B cell (primary cell): ENCODE results near the gene MGAT2. TPM values are rescaled to one million over a fixed set of nuclear protein-coding genes. Genes with fewer than 3 reads are reported as not detected.
A peak's percentile ranks its signal among the peaks of the same experiment; 100 is the strongest.

ENCODE experiments used
- ATAC-seq: fragments of 200-7000 bp; cut with Tn5 transposase; one replicate; pipeline ENCODE4 v1.10.0; 2021; ENCODE audit warnings: low read depth, mild to moderate bottlenecking, moderate number of reproducible peaks, moderate library complexity
- CTCF ChIA-PET: fragments of 350-600 bp; sonication (Branson Sonifier 250); formaldehyde crosslinking; loops from one replicate; lab custom pipeline; 2021; ENCODE audit warnings: antibody characterized with exemption, inconsistent platforms; lab: Charles Lee
- POLR2A ChIA-PET: fragments of 350-600 bp; sonication (Branson Sonifier 250); formaldehyde crosslinking; loops from one replicate; lab custom pipeline; 2021; ENCODE audit warnings: antibody characterized with exemption; lab: Charles Lee
- DNase-seq: peaks from one replicate; pipeline ENCODE4 v3.0.0; 2013
- H2AFZ ChIP-seq: 2 replicates; pipeline ENCODE4 v1.6.1; 2012; ENCODE audit warnings: mild to moderate bottlenecking, low read depth, low read length; ENCODE audit not compliant: insufficient read depth, poor library complexity, severe bottlenecking
- H3K27ac ChIP-seq, 2 donors: 1 replicate in 1 of 2; 2 replicates in 1 of 2; pipeline ENCODE4 v1.5.1; 2012 to 2013; ENCODE audit warnings: low read length in 2 of 2, mild to moderate bottlenecking in 2 of 2, moderate library complexity in 1 of 2
- H3K27me3 ChIP-seq, 4 experiments: fragments of 200-600 bp in 1 of 4; sonication (generic) in 1 of 4; replicated peaks in 1 of 4; 1 replicate in 2 of 4; 2 replicates in 2 of 4; pipeline versions ENCODE4 v1.6.1 to v1.7.0; 2013 to 2016; ENCODE audit warnings: low read length in 3 of 4, mild to moderate bottlenecking in 2 of 4, mixed read lengths in 1 of 4, moderate library complexity in 1 of 4; ENCODE audit not compliant: insufficient read depth in 4 of 4, control insufficient read depth in 3 of 4; ENCODE audit errors: control extremely low read depth in 1 of 4
- H3K36me3 ChIP-seq, 2 experiments: replicated peaks in 1 of 2; 1 replicate in 1 of 2; 2 replicates in 1 of 2; pipeline versions ENCODE4 v1.6.1 to v1.7.1; 2013; ENCODE audit warnings: low read length in 1 of 2; ENCODE audit not compliant: insufficient read depth in 2 of 2, control insufficient read depth in 1 of 2; ENCODE audit errors: control extremely low read depth in 1 of 2, extremely low read depth in 1 of 2
- H3K4me1 ChIP-seq, 2 donors: fragments of 200-600 bp in 1 of 2; sonication (generic) in 1 of 2; 1 replicate in 1 of 2; 2 replicates in 1 of 2; pipeline versions ENCODE4 v1.5.1 to v1.6.1; 2013 to 2017; ENCODE audit warnings: low read length in 2 of 2; ENCODE audit not compliant: control insufficient read depth in 2 of 2, insufficient read depth in 2 of 2
- H3K4me2 ChIP-seq: replicated peaks from 2 replicates; pipeline ENCODE3; 2012; ENCODE audit warnings: mild to moderate bottlenecking, low read depth, low read length; ENCODE audit not compliant: poor library complexity, severe bottlenecking
- H3K4me3 ChIP-seq, 5 experiments: fragments of 200-600 bp in 1 of 5; sonication (generic) in 1 of 5; 1 replicate in 3 of 5; 2 replicates in 2 of 5; pipeline versions ENCODE4 v1.5.1 to v1.7.0; 2011 to 2016; ENCODE audit warnings: low read length in 4 of 5, mild to moderate bottlenecking in 4 of 5, low read depth in 2 of 5, control low read depth in 1 of 5, moderate library complexity in 1 of 5; ENCODE audit not compliant: insufficient read depth in 1 of 5; ENCODE audit errors: control extremely low read depth in 1 of 5, extremely low read depth in 1 of 5
- H3K79me2 ChIP-seq: fragments of 200-600 bp; sonication (generic); one replicate; pipeline ENCODE4 v1.6.0; 2016; ENCODE audit warnings: low read length; ENCODE audit not compliant: control insufficient read depth, insufficient read depth
- H3K9ac ChIP-seq: fragments of 200-600 bp; sonication (generic); 2 replicates; pipeline ENCODE4 v1.6.1; 2017; ENCODE audit warnings: mild to moderate bottlenecking, low read length, moderate library complexity
- H3K9me3 ChIP-seq, 3 donors: one replicate each; pipeline versions ENCODE4 v1.6.1 to v1.7.1; 2013; ENCODE audit warnings: low read length in 2 of 3; ENCODE audit not compliant: control insufficient read depth in 2 of 3, insufficient read depth in 1 of 3; ENCODE audit errors: control extremely low read depth in 1 of 3
- H4K20me1 ChIP-seq: 2 replicates; pipeline ENCODE4 v1.6.0; 2012; ENCODE audit warnings: mild to moderate bottlenecking, low read length; ENCODE audit not compliant: insufficient read depth, control insufficient read depth, poor library complexity, severe bottlenecking
- H3K27ac Mint-ChIP-seq: one replicate; pipeline ENCODE4 v1.8.0; 2021; ENCODE audit warnings: mixed read lengths
- H3K27me3 Mint-ChIP-seq: one replicate; pipeline ENCODE4 v1.8.0; 2021; ENCODE audit warnings: mixed read lengths
- H3K4me1 Mint-ChIP-seq: one replicate; pipeline ENCODE4 v1.8.0; 2021; ENCODE audit warnings: mixed read lengths
- H3K4me3 Mint-ChIP-seq: one replicate; pipeline ENCODE4 v1.8.0; 2021; ENCODE audit warnings: mixed read lengths
- H3K9me3 Mint-ChIP-seq: one replicate; pipeline ENCODE4 v1.8.0; 2022; ENCODE audit warnings: mixed read lengths; ENCODE audit not compliant: insufficient read depth
- EZH2 ChIP-seq: IDR thresholded peaks from 2 replicates; pipeline ENCODE4 v1.6.1; 2012; ENCODE audit warnings: borderline replicate concordance, low read depth, mild to moderate bottlenecking, moderate library complexity, low read length; ENCODE audit not compliant: insufficient read depth, poor library complexity, severe bottlenecking
- WGBS: methylation state at CpG from one replicate; pipeline ENCODE4 v1.1.5; 2013; ENCODE audit warnings: missing lambda C conversion rate; ENCODE audit not compliant: insufficient coverage; 5-methylcytosine and 5-hydroxymethylcytosine counted together
- intact Hi-C: fragments of 100-400 bp; cut with micrococcal nuclease; formaldehyde crosslinking; loops from one replicate; pipeline ENCODE4 v1.10.0; 2022
- polyA plus RNA-seq: library from polyadenylated mRNA; depleted of rRNA; stranded (reverse); fragments of >200 nt; gene quantifications from 2 replicates; pipeline ENCODE4 v1.2.3, GENCODE V29; 2012
- total RNA-seq, 2 donors: library from RNA; stranded (reverse); fragments of 120-200 nt in 1 of 2; gene quantifications; 1 replicate in 1 of 2; 2 replicates in 1 of 2; pipeline versions ENCODE4 v1.2.3 to v1.2.4, GENCODE V29; 2013 to 2022
- TF ChIP-seq, protein P1 (sequence below): fragments of 200-600 bp; IDR thresholded peaks from one replicate; pipeline ENCODE4 v1.8.0; 2022; ENCODE audit warnings: antibody characterized with exemption, mild to moderate bottlenecking

The MGAT2 gene
- total and polyA plus RNA-seq, 2 donors (not counting 1 experiment from before 2014, with no cell fraction given): 12.3 to 39.9 TPM

DNA sequence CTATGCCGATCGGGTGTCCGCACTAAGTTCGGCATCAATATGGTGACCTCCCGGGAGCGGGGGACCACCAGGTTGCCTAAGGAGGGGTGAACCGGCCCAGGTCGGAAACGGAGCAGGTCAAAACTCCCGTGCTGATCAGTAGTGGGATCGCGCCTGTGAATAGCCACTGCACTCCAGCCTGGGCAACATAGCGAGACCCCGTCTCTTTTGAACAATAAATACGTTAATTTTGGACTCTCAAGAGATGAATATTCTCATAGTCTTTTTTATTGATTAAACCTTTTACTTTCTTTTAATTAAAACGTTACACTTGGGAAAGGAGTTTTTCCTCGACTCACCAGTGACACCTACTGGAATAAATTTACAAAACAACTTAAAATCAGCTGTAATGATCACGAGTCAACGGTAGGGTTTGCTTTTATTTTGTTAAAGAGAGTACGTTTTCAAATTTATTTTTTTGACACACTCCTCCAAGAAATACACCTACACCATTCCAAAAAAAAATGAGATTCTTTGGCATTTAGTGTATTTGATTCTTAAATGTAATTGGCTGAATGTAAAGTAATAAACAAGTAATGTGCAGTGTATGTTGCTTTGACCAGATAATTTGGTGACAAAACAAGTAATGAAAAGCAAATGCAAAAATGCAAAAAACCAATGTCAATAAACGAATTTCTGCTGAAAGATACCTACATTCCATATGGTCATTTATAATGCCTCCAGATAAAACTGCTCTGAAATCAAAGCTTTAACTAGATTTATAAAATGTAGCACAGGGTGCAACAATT is 33.7 kb upstream of the MGAT2 start:
- H3K27ac ChIP-seq: peak overlapping the region; percentile 88 to 95
- peaks cover 38% of the 10 kb centered on the region for H3K4me1 Mint-ChIP-seq
- peaks cover 10 to 28% of the 10 kb centered on the region in 2 experiments for H3K36me3 ChIP-seq
- H3K27me3 Mint-ChIP-seq: no peaks in the 10 kb centered on the region
- peak overlapping the region; percentile 68 for H2AFZ ChIP-seq
- peaks cover 44% of the 10 kb centered on the region for H3K79me2 ChIP-seq
- peak; percentile 43 for ATAC-seq
- POLR2A ChIA-PET: interaction anchor here (0.7 to 3.4 kb wide), 8 partner anchors 8 to 535 kb away, joined by 3 to 53 read pairs (median 10); partner anchors contain the start of genes DNAAF2, KLHDC2, LRR1 and MGAT2
- peak overlapping the region; percentile 100 for H3K27ac Mint-ChIP-seq
- H3K9me3 Mint-ChIP-seq: no peaks in the 10 kb centered on the region
- H3K4me3 Mint-ChIP-seq: peak overlapping the region; percentile 88
- peaks cover 35% of the 10 kb centered on the region for H4K20me1 ChIP-seq
- peak overlapping the region; percentile 87 for H3K4me2 ChIP-seq
- intact Hi-C loops: loop anchor here (1.0 to 10.0 kb wide), 8 partner anchors 9 to 948 kb away; partner anchors contain the start of genes DMAC2L, KLHDC1, KLHDC2 and L2HGDH
- TF ChIP-seq EZH2: no peak
- TF ChIP-seq, protein P1, sequence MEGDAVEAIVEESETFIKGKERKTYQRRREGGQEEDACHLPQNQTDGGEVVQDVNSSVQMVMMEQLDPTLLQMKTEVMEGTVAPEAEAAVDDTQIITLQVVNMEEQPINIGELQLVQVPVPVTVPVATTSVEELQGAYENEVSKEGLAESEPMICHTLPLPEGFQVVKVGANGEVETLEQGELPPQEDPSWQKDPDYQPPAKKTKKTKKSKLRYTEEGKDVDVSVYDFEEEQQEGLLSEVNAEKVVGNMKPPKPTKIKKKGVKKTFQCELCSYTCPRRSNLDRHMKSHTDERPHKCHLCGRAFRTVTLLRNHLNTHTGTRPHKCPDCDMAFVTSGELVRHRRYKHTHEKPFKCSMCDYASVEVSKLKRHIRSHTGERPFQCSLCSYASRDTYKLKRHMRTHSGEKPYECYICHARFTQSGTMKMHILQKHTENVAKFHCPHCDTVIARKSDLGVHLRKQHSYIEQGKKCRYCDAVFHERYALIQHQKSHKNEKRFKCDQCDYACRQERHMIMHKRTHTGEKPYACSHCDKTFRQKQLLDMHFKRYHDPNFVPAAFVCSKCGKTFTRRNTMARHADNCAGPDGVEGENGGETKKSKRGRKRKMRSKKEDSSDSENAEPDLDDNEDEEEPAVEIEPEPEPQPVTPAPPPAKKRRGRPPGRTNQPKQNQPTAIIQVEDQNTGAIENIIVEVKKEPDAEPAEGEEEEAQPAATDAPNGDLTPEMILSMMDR: peak; percentile 97
- no peaks in the 10 kb centered on the region for H3K9me3 ChIP-seq
- DNase-seq: peak; percentile 86
- H3K9ac ChIP-seq: peak overlapping the region; percentile 96
- CTCF ChIA-PET: interaction anchor here (0.6 to 5.4 kb wide), 10 partner anchors 10 to 266 kb away, joined by 3 to 92 read pairs (median 8); partner anchors contain the start of genes DNAAF2, KLHDC2, LRR1 and MGAT2
- no peaks in the 10 kb centered on the region for H3K27me3 ChIP-seq
- WGBS: no CpG with 5 or more reads among the region's 21 CpGs
- peaks cover 17 to 24% of the 10 kb centered on the region in 2 donors for H3K4me1 ChIP-seq
- peak overlapping the region; percentile 70 to 100 (median 88) for H3K4me3 ChIP-seq
